Limb (tissue), 2 donors: ENCODE measurements around the gene MOB3B.
A peak's percentile ranks its signal among the peaks of the same experiment; 100 is the strongest.
"Not testable (repeated sequence)": the region's sequence is repeated elsewhere in the genome, so short reads cannot be mapped to it uniquely, and the experiment has no call there.

ENCODE experiments used
- DNase-seq, 2 donors: peaks; one replicate each; pipeline ENCODE4 v3.0.0-alpha.2; 2016; ENCODE audit errors: extremely low spot score in 2 of 2

MOB3B gene

DNA sequence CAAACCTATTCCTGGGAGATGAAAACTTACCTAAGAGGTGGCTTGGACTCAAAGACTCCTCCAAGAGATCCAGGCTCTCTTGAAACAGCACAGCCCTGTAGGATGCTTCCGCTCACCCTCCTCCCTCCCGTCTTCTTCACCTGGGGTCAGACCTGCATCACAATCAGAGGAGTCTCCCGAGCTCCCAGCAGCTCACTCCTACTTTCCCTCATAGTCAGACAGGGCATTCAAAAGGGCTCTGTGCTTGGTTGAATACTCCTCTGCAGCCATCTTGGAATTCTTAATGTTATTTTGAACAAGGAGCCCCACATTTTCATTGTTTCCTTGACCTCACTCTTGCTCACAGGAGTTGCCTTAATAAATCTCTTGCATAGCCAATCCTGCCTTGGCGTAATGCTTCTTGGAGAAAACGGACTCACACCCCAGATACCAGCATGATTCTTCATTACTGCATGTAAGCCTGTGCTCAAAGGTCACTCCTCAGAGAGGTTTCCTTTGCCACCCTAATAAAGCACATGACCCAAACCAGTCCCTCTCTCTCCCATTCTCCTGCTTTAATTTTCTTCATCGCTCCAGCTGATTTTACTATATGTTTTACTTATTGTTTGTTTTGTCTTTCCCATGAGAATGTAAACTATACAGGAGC lies 52.6 kb downstream of the MOB3B start:
- DNase-seq, result no peak

DNA sequence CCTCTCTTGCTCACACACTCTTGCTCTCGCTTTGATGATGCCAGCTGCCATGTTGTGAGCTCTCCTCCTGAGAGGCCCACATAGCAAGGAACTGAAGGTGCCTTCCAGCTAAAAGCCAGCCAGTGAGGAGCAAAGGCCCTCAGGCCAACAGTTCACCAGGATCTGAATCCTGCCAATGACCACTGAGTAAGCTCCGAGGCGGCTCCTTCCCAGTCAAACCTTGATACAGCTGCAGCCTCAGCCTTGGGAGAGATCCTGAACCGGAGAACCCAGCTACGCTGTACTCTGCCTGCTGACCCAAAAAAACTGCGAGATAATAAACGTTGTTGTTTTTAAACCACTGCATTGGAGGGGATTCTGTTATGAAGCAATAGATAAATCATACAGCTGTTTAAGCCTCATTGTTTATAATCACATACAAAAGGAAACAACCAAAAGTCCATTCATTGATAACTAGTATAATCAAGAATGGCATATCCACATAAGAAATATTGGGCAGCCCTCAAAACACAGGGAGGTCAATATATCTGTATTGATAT lies 54.5 kb downstream of the MOB3B start:
- DNase-seq, result no peak

- DNase-seq, result no peak
These were observed 55.3 kb downstream of the MOB3B start for GRCh38 chr9:27474305-27474704.

DNA sequence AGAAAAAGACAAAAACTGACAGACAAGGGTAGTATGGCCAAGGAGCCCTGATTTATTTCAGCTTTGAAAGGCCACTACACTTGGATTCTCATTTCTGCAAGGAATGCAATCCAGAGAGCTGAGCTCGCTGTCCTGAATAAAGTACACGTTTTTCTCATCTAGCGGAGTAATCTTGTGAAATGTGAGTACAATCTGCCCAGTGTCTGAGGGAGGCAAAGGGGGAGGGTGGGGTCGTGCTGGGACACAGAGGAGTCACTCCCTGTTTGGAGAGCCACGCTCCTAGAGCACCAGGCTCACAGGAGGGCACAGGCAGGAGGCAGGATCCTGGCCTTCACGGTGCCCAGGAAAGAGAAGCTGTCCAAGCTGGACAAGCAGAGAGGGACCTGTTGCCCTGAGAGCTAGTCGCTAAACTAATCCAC lies 56.5 kb downstream of the MOB3B start:
- DNase-seq, result no peak

- DNase-seq, result peak in 1 of 2 donors; percentile 49
These were observed 57.4 kb downstream of the MOB3B start for GRCh38 chr9:27472195-27472594.

GRCh38 chr9:27471789-27472188 lies 57.8 kb downstream of the MOB3B start:
- DNase-seq, result no peak

DNA sequence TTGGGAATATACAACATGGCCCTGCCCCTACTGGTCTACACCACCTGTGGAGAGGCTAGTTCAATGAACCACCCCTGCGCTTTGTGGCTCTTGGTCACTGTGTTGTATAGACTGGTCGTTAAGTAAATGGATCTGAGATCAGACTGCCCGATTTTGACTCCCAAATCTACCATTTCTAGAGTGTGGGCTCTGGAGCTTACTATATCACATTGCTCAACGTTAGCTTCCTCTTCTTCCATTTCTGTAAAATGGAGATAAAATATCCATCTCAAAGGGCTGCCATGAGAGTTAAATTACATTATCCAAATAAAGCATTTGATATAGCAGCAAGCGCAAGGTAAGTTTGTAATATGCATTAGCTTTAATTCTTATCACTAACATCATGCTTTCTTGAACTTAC lies 58.2 kb downstream of the MOB3B start:
- no peak for DNase-seq

GRCh38 chr9:27470291-27470856 lies 59.2 kb downstream of the MOB3B start:
- DNase-seq, result no peak

DNA sequence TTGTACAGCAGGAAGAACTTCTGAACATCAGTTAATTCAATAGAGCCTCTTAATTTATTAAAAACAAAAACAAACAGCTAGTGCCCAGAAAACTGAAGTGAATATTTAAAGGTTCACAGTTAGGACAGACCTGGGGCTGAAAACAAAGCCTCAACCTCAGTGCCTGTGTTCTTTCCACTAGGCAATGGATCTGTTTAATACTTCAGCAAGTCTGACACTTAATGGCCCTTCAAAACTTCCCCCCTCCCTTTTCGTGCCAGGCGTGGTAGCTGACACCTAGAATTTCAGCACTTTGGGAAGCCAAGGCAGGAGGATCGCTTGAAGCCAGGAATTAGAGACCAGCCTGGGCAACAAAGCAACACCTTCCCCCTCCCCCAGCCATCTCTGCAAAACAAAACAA lies 60.1 kb downstream of the MOB3B start:
- DNase-seq, result no peak

DNA sequence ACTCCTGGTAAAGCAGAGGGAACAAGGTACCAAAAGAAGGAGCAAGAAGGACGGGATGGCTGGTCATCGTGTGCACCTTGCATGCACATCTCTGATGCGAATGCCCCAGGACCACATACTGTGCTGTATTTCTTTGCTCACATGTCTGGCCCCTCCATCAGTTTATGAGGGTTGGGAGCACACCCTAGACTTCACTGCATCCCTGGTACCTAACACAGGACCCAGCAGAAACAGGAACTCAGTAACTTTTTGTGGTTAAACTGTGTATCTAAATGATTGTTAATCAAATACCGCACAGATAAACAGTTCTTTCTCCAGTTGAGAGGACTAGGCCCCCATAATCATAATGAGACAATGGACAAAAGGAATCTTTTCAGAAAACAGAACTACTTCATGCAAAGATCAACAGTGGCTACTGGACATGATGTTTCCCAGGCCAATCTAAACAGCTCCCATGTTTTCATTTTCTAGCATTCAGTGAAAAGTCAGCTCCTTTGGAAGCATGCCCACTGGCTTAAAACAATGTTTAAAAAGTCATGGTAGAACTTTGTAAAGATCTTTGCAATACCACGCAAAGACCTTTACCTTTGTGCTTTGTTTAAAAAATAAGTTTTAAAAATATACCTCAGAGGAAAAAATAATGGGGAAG lies 61.0 kb downstream of the MOB3B start:
- DNase-seq, result no peak

- no peak for DNase-seq
These were observed 61.6 kb downstream of the MOB3B start for GRCh38 chr9:27468000-27468399.

- DNase-seq, result no peak
These were observed 62.1 kb downstream of the MOB3B start for GRCh38 chr9:27467486-27467885.

- not testable (repeated sequence) for DNase-seq
These were observed 63.1 kb downstream of the MOB3B start for GRCh38 chr9:27466516-27466915.

DNA sequence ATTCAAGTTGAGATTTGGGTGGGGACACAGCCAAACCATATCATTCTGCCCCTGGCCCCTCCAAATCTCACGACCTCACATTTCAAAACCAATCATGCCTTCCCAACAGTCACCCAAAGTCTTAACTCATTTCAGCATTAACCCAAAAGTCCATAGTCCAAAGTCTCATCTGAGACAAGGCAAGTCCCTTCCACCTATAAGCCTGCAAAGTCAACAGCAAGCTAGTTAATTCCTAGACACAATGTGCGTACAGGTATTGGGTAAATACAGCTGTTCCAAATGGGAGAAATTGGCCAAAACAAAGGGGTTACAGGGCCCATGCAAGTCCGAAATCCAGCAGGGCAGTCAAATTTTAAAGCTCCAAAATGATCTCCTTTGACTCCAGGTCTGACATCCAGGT lies 64.7 kb downstream of the MOB3B start:
- DNase-seq, result not testable (repeated sequence)

GRCh38 chr9:27462846-27463245 lies 66.8 kb downstream of the MOB3B start:
- DNase-seq, result no peak

DNA sequence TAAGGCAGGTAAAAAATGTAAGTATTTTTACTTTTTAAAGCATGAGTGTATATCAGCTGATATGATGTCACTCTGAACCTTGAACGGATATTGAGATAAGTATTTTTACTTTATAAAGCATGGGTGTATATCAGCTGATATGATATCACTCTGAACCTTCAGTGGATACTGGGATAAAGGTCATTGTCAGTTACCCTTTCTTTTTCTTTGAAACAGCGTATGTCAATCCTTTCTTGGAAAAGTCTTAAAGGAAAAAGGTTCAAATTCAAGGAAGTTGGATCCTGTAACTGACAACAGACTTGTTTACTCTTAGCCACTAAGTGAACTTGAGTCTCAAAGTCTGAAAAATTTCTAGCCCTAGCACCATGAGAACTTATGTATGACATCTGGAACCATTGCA lies 67.2 kb downstream of the MOB3B start:
- no peak for DNase-seq

GRCh38 chr9:27460226-27461023 lies 69.2 kb downstream of the MOB3B start:
- DNase-seq, result peak in 1 of 2 donors; percentile 54

DNA sequence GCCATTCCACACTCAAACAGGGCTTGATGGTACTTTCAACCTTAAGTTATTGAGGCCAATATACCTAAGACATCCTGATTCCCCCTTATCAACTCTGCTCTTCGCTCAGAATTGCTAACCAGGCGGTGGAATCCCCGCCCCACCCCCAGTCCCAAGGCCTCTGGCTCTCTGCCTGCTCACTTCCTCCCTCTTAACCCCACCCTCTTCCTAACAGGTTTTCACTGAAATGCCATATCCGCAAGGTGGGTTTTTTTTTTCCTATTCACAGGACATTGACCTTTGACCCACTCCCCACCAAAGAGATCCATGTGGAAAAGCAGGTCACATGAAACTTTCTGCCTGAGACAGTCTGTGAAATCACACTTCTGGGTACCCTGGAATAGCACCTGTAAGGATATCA lies 72.2 kb downstream of the MOB3B start:
- DNase-seq, result no peak

DNA sequence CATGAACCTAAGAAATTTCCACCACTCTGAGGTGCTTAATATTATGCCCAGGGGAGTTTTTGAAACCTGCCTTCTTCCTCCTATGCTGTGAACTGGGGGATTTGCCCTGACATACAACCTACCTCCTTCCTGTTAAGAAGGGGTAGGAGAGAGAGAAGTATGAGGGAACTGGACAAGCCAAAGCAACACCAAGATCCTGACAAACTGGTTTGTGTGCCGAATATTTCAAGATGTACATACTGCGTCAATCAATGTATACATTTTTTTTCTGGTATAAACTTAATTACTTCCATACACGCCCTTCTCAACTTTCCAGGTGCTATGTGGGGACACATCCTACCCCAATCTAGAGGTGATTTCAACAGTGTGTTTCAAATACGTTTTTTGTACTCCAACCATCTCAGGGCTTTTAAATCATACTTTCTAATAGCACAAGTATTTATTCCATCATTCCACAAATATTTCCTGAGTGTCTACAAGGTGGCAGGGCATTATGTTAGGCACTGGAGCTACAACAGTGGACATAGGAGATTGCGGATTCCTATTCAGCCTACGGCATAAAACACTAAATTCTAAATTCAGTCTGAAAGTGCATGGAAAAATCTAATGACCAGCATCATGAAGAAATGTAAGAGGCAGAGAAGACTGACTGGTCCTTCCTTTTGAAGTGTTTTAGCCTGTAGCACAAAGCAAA lies 75.6 kb downstream of the MOB3B start:
- DNase-seq, result no peak

- peak in 1 of 2 donors; percentile 77 for DNase-seq
These were observed 78.3 kb downstream of the MOB3B start for GRCh38 chr9:27451207-27451797.

DNA sequence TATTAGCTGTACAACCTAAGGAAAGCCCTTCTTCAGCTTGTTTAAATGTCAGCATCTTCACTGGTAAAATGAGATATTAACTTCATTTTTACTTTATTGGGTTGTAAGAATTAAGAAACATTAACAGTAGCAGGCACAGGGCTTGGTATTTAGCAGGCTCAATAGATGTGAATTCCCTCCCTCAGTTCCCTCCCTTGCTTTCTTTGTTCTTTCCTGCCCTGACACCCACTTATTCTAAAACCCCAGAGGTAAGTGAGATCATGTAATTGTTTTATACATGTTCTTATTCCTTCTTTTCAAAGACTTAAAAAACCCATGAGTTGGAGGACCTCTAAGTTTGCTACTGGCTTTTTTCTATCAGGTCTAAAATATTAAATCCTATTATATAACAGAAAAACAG lies 78.9 kb downstream of the MOB3B start:
- DNase-seq, result no peak
